GM12872 (cell line): ENCODE results near the gene ABHD12B.

Source experiments
- TF ChIP-seq, protein P1 (sequence below): IDR thresholded peaks from 3 replicates; pipeline ENCODE4 v1.5.1; 2011; ENCODE audit warnings: low read depth, mild to moderate bottlenecking, low read length, moderate library complexity; ENCODE audit not compliant: insufficient read depth

The ABHD12B gene

DNA sequence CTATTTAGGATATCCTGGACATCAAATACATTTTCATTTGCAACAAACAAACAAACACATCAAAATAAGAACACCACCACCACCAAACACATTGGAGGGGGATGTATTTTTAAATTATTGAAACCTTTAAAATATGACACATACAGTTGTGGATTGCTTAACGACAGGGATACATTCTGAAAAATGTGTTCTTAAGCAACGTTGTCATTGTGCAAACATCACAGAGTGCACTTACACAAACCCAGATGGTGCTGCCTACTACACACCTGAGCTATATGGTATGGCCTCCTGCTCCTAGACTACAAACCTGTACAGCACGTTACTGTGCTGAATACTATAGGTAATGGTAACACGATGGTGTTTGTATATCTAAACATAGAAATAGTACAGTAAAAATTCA is 53.0 kb downstream of the ABHD12B start:
- TF ChIP-seq, protein P1, sequence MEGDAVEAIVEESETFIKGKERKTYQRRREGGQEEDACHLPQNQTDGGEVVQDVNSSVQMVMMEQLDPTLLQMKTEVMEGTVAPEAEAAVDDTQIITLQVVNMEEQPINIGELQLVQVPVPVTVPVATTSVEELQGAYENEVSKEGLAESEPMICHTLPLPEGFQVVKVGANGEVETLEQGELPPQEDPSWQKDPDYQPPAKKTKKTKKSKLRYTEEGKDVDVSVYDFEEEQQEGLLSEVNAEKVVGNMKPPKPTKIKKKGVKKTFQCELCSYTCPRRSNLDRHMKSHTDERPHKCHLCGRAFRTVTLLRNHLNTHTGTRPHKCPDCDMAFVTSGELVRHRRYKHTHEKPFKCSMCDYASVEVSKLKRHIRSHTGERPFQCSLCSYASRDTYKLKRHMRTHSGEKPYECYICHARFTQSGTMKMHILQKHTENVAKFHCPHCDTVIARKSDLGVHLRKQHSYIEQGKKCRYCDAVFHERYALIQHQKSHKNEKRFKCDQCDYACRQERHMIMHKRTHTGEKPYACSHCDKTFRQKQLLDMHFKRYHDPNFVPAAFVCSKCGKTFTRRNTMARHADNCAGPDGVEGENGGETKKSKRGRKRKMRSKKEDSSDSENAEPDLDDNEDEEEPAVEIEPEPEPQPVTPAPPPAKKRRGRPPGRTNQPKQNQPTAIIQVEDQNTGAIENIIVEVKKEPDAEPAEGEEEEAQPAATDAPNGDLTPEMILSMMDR, result no peak

GRCh38 chr14:50926851-50927386 is 55.1 kb downstream of the ABHD12B start:
- TF ChIP-seq, protein P1, result no peak

- TF ChIP-seq, protein P1, result no peak
Observed at GRCh38 chr14:50928002-50928635, 56.3 kb downstream of the ABHD12B start.

GRCh38 chr14:50929506-50929905 is 57.7 kb downstream of the ABHD12B start:
- TF ChIP-seq, protein P1, result no peak

DNA sequence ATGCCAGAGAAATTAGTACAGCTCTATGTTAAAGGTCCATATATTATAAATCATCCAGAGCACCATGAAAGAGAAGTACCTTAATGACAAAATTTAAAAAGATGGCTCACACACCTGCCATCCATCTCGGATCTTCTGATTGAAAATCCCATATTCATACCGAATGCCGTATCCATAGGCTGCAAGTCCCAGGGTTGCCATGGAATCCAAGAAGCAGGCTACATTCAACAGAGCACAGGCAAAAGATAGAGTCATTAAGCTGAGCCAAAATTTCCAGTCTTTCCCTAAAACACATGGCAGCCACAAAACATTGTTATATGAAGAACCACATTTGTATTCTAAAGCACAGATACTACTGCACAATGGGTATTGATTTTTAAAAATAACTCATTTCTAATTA is 59.7 kb downstream of the ABHD12B start:
- TF ChIP-seq, protein P1, result no peak

GRCh38 chr14:50932156-50932555 is 60.3 kb downstream of the ABHD12B start:
- TF ChIP-seq, protein P1, result no peak

DNA sequence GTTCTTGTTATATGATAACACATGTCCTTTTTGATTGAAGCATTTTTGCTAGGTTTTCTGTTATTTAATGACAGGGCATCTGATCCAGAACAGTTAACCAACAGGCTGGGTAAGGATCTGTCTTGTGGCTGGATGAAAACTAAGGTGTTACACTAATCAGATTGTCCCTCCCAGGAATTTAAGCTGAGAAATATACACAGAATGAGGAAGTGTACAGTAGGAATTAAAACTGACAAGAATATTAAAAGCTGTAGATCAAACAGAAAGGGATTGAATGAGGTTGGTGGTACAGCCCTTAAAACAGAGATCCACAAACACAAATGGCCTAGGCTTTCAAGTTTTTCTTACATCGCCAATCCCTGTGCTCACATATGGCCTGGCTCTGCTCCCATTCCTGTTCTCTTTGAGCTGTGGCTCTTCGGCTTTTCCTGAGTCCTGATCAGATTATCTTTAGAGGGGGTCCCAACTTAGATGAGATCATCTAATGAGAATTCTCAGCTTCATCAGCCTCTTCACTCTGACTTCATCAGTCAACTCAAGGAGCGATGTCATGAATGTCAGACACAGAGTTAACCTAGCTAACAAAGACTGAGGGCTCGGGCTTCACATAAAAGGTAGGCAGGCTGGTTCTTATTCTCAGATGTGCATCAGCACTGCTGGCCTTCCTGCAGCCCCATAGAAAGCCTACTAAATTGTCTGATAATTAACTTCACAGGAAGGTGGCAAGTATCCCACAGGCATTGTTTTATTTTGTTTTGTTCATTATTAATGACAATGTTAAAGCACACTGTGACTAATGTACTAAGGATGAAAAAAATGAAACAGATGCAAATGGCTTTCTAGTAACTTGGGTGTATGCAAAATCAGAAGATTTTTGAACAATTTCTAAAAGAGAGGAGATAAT is 61.0 kb downstream of the ABHD12B start:
- TF ChIP-seq, protein P1, result no peak
